A673 (cell line): ENCODE data around the gene ST6GALNAC5. TPM values are rescaled to one million over a fixed set of nuclear protein-coding genes. Genes with fewer than 3 reads are reported as not detected.

Source experiments
- BruUV-seq: library from RNA; stranded (reverse); fragments of 400-500 nt; replicated peaks from 2 replicates; lab custom pipeline; 2021; lab: Mats Ljungman, UMichigan
- CTCF ChIA-PET: fragments of 300-600 bp; sonication (Branson Sonifier 250); formaldehyde crosslinking; loops from one replicate; lab custom pipeline; 2022; ENCODE audit warnings: antibody characterized with exemption; lab: Charles Lee
- POLR2A ChIA-PET: fragments of 300-600 bp; sonication (Branson Sonifier 250); formaldehyde crosslinking; loops from one replicate; lab custom pipeline; 2022; ENCODE audit warnings: antibody characterized with exemption; ENCODE audit not compliant: low non-redundant PET; lab: Charles Lee
- DNase-seq: peaks from one replicate; pipeline ENCODE4 v3.0.0-alpha.2; 2015; ENCODE audit warnings: low spot score
- H3K27ac ChIP-seq: fragments of 200-600 bp; sonication (generic); 2 replicates; pipeline ENCODE4 v1.5.1; 2016; ENCODE audit warnings: mixed run types, low read depth, mild to moderate bottlenecking, mixed read lengths, antibody characterized with exemption, low read length; ENCODE audit not compliant: poor library complexity, severe bottlenecking
- H3K27me3 ChIP-seq: fragments of 200-600 bp; sonication (generic); replicated peaks from 2 replicates; pipeline ENCODE4 v1.6.1; 2017; ENCODE audit warnings: mixed run types, low read depth, mild to moderate bottlenecking, mixed read lengths, antibody characterized with exemption, low read length; ENCODE audit not compliant: insufficient read depth, poor library complexity
- H3K36me3 ChIP-seq: fragments of 200-600 bp; sonication (generic); 2 replicates; pipeline ENCODE4 v1.6.1; 2016; ENCODE audit warnings: mixed run types, mild to moderate bottlenecking, mixed read lengths, antibody characterized with exemption, low read length; ENCODE audit not compliant: insufficient read depth, poor library complexity, severe bottlenecking
- H3K4me1 ChIP-seq: fragments of 200-600 bp; sonication (generic); 2 replicates; pipeline ENCODE4 v1.6.1; 2017; ENCODE audit warnings: mixed run types, mild to moderate bottlenecking, mixed read lengths, antibody characterized with exemption, low read length; ENCODE audit not compliant: insufficient read depth, poor library complexity, severe bottlenecking
- H3K4me3 ChIP-seq: fragments of 200-600 bp; sonication (generic); 2 replicates; pipeline ENCODE4 v1.5.1; 2016; ENCODE audit warnings: low read depth, mixed run types, mild to moderate bottlenecking, mixed read lengths, low read length; ENCODE audit not compliant: poor library complexity, severe bottlenecking
- H3K9me3 ChIP-seq: fragments of 200-600 bp; sonication (generic); 2 replicates; pipeline ENCODE4 v1.6.1; 2016; ENCODE audit warnings: mixed run types, low read depth, mild to moderate bottlenecking, mixed read lengths, antibody characterized with exemption, low read length; ENCODE audit not compliant: poor library complexity, severe bottlenecking
- EZH2 ChIP-seq: fragments of 200-600 bp; sonication (generic); IDR thresholded peaks from 2 replicates; pipeline ENCODE4 v1.6.1; 2017; ENCODE audit warnings: borderline replicate concordance, low read depth, mild to moderate bottlenecking, mixed read lengths, antibody characterized with exemption, low read length; ENCODE audit not compliant: poor library complexity, severe bottlenecking
- intact Hi-C: fragments of 100-400 bp; cut with micrococcal nuclease; formaldehyde crosslinking; loops from one replicate; pipeline ENCODE4 v1.10.0; 2022; ENCODE audit not compliant: unreplicated experiment
- microRNA-seq: library from miRNA; unstranded; fragments of <30 nt; microRNA quantifications from one replicate; pipeline ENCODE4 v1.2.0, GENCODE V29; 2021
- total RNA-seq: library from RNA; stranded (reverse); gene quantifications from 2 replicates; pipeline ENCODE4 v1.2.3, GENCODE V29; 2021
- TF ChIP-seq, protein P1 (sequence below): fragments of 300-800, 200-600 bp; sonication (generic); conservative IDR thresholded peaks from 2 replicates; pipeline ENCODE4 v1.5.1; 2017; ENCODE audit warnings: low read depth, mild to moderate bottlenecking, antibody characterized with exemption, low read length, moderate library complexity, mixed read lengths

ST6GALNAC5 gene
- total RNA-seq, 1 experiment from 2014 or later: not detected

DNA sequence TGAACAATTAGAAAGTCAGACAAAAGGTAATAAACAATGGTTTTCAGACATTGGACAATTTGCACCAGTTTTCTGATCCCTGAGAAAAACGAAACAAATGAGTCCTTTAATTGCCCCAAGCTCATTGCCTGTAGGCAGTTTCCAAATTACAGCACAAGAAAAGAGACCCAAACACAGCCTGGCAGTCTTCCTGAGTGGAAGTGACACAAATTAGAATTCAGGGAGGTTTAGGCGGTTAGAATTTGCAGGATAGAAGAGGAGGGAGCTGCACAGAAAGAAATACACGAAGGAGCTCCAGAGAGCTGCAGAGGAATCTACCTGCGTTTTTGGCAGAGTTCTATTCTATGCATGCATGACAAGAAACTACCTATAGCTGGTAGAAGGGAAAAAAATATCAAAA lies 236.2 kb downstream of the ST6GALNAC5 start:
- intact Hi-C loops: no loop called here
- DNase-seq: no peak
- Histone ChIP-seq H3K36me3 (no peaks in the 10 kb centered on the region), H3K9me3 (no peaks in the 10 kb centered on the region), H3K27ac (no peak overlapping the region), H3K4me1 (no peaks in the 10 kb centered on the region), H3K4me3 (no peak overlapping the region), H3K27me3 (no peaks in the 10 kb centered on the region)
- no TSS peak for BruUV-seq
- ChIA-PET POLR2A (no interaction called here), CTCF (no interaction called here)
- TF ChIP-seq, protein P1, sequence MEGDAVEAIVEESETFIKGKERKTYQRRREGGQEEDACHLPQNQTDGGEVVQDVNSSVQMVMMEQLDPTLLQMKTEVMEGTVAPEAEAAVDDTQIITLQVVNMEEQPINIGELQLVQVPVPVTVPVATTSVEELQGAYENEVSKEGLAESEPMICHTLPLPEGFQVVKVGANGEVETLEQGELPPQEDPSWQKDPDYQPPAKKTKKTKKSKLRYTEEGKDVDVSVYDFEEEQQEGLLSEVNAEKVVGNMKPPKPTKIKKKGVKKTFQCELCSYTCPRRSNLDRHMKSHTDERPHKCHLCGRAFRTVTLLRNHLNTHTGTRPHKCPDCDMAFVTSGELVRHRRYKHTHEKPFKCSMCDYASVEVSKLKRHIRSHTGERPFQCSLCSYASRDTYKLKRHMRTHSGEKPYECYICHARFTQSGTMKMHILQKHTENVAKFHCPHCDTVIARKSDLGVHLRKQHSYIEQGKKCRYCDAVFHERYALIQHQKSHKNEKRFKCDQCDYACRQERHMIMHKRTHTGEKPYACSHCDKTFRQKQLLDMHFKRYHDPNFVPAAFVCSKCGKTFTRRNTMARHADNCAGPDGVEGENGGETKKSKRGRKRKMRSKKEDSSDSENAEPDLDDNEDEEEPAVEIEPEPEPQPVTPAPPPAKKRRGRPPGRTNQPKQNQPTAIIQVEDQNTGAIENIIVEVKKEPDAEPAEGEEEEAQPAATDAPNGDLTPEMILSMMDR: no peak
- TF ChIP-seq EZH2: no peak

DNA sequence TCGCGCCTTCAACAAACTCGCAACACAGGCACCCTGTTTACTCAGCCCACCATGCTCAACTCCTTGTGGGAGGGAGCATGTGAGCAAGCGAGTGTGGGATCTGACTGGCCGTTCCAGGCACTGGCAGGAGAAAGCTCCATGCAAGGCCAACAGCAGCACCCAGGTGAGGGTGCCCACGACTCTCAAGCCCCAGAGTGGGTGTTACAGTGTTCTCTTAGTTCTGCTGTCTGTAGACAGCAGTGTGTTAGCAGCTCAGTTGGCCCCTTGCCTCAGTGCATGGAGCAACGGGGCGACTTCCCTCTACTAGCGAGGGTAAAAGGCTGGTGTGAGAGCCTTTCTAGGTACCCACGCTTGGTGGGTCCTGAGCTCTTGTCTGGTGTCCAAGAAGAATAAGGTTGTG lies 237.4 kb downstream of the ST6GALNAC5 start:
- Histone ChIP-seq H3K4me3 (no peak overlapping the region), H3K27ac (no peak overlapping the region), H3K4me1 (no peaks in the 10 kb centered on the region), H3K9me3 (no peaks in the 10 kb centered on the region), H3K36me3 (no peaks in the 10 kb centered on the region), H3K27me3 (no peaks in the 10 kb centered on the region)
- no peak for TF ChIP-seq EZH2
- TF ChIP-seq, protein P1: no peak
- ChIA-PET CTCF (no interaction called here), POLR2A (no interaction called here)
- no peak for DNase-seq
- no TSS peak for BruUV-seq
- intact Hi-C loops: no loop called here

Small RNA genes lying within 50 kb of the gene (microRNA-seq; reads per million reads assigned to microRNA genes)
- gene MIR7156: not detected
